Ascending aorta (tissue), 2 donors: ENCODE measurements around the gene TLE2. TPM values are rescaled to one million over a fixed set of nuclear protein-coding genes. Genes with fewer than 3 reads are reported as not detected.

Experiments used
- DNase-seq, 2 donors: peaks; one replicate each; pipeline ENCODE4 v3.0.0-alpha.2; 2019; ENCODE audit warnings: low spot score in 2 of 2
- H3K27ac ChIP-seq, 2 donors: fragments of 200-600 bp; sonication (generic); one replicate each; pipeline ENCODE4 v1.5.1; 2016 to 2017; ENCODE audit warnings: mild to moderate bottlenecking in 1 of 2
- H3K27me3 ChIP-seq: fragments of 200-600 bp; sonication (generic); one replicate; pipeline ENCODE4 v1.5.1; 2017
- H3K36me3 ChIP-seq, 2 donors: fragments of 200-600 bp; sonication (generic); one replicate each; pipeline ENCODE4 v1.5.1; 2016
- H3K4me1 ChIP-seq, 2 donors: fragments of 200-600 bp; sonication (generic); one replicate each; pipeline ENCODE4 v1.5.1; 2016 to 2017; ENCODE audit warnings: mild to moderate bottlenecking in 1 of 2
- H3K4me3 ChIP-seq, 2 donors: fragments of 200-600 bp; sonication (generic); one replicate each; pipeline ENCODE4 v1.5.1; 2016 to 2017; ENCODE audit warnings: mild to moderate bottlenecking in 1 of 2
- H3K9me3 ChIP-seq, 2 donors: fragments of 200-600 bp; sonication (generic); one replicate each; pipeline ENCODE4 v1.5.1; 2016
- CTCF ChIP-seq, 3 experiments: fragments of 200-600 bp in 2 of 3; fragments of 450-650 bp in 1 of 3; sonication (generic) in 2 of 3; IDR thresholded peaks; one replicate each; pipeline ENCODE4 v1.5.1; 2016 to 2019; ENCODE audit warnings: antibody characterized with exemption in 3 of 3, mild to moderate bottlenecking in 1 of 3, moderate library complexity in 1 of 3
- intact Hi-C: fragments of 100-400 bp; cut with DNase I; formaldehyde crosslinking; loops from one replicate; pipeline ENCODE4 v1.15.1; 2023
- total RNA-seq: library from RNA; depleted of rRNA; stranded (reverse); fragments of >200 nt; gene quantifications from one replicate; pipeline ENCODE4 v1.1.0, GENCODE V29; 2016

The TLE2 gene
- total RNA-seq, 1 donor from 2014 or later: 86.3 TPM

- Histone ChIP-seq H3K27me3 (no peaks in the 10 kb centered on the region), H3K4me1 (peaks cover 15 to 23% of the 10 kb centered on the region in 2 donors), H3K27ac (peak overlapping the region; percentile 88 to 96), H3K4me3 (peak overlapping the region; percentile 23 to 61), H3K9me3 (no peaks in the 10 kb centered on the region), H3K36me3 (no peaks in the 10 kb centered on the region)
- peak; percentile 81 to 98 for DNase-seq
- intact Hi-C loops: loop anchor here (1.0 kb wide), 3 partner anchors 33 to 79 kb away; partner anchors contain the start of gene TLE5
- TF ChIP-seq CTCF (IDR thresholded peaks at IDR 0.05): no peak
These were observed 46.1 kb downstream of the TLE2 start for GRCh38 chr19:2982983-2983350.

GRCh38 chr19:2982561-2982960 is 46.5 kb downstream of the TLE2 start:
- no peak for DNase-seq
- Histone ChIP-seq H3K9me3 (no peaks in the 10 kb centered on the region), H3K4me3 (peak overlapping the region in 1 of 2 donors; percentile 23), H3K4me1 (peaks cover 18 to 27% of the 10 kb centered on the region in 2 donors), H3K36me3 (no peaks in the 10 kb centered on the region), H3K27me3 (no peaks in the 10 kb centered on the region), H3K27ac (peak overlapping the region; percentile 82 to 88)
- intact Hi-C loops: no loop called here
- no peak for TF ChIP-seq CTCF (IDR thresholded peaks at IDR 0.05)

- H3K9me3 ChIP-seq: no peaks in the 10 kb centered on the region
- no peak for DNase-seq
- H3K4me3 ChIP-seq: no peak overlapping the region
- no peaks in the 10 kb centered on the region for H3K27me3 ChIP-seq
- H3K36me3 ChIP-seq: no peaks in the 10 kb centered on the region
- no peak for TF ChIP-seq CTCF (IDR thresholded peaks at IDR 0.05)
- peaks cover 22 to 31% of the 10 kb centered on the region in 2 donors for H3K4me1 ChIP-seq
- peak overlapping the region in 1 of 2 donors; percentile 82 for H3K27ac ChIP-seq
- intact Hi-C loops: no loop called here
These were observed 47.2 kb downstream of the TLE2 start for GRCh38 chr19:2981898-2982297.

- no peak for TF ChIP-seq CTCF (IDR thresholded peaks at IDR 0.05)
- H3K4me3 ChIP-seq: no peak overlapping the region
- intact Hi-C loops: no loop called here
These were observed 50.3 kb downstream of the TLE2 start for GRCh38 chr19:2978772-2979171.

GRCh38 chr19:2978166-2978767 is 50.8 kb downstream of the TLE2 start:
- Histone ChIP-seq H3K27me3 (no peaks in the 10 kb centered on the region), H3K27ac (peak overlapping the region; percentile 44 to 50), H3K4me1 (peaks cover 21 to 32% of the 10 kb centered on the region in 2 donors), H3K36me3 (no peaks in the 10 kb centered on the region), H3K4me3 (no peak overlapping the region), H3K9me3 (no peaks in the 10 kb centered on the region)
- intact Hi-C loops: no loop called here
- no peak for TF ChIP-seq CTCF (IDR thresholded peaks at IDR 0.05)
- no peak for DNase-seq

More at GRCh38 chr19:2978772-2979171, 50.3 kb downstream of the TLE2 start:
- no peaks in the 10 kb centered on the region for H3K36me3 ChIP-seq
- no peaks in the 10 kb centered on the region for H3K9me3 ChIP-seq
- DNase-seq: no peak
- H3K27me3 ChIP-seq: no peaks in the 10 kb centered on the region
- peaks cover 26 to 37% of the 10 kb centered on the region in 2 donors for H3K4me1 ChIP-seq
- peak overlapping the region in 1 of 2 donors; percentile 50 for H3K27ac ChIP-seq
